ENCODE measurements around the gene SOWAHB.

DNA sequence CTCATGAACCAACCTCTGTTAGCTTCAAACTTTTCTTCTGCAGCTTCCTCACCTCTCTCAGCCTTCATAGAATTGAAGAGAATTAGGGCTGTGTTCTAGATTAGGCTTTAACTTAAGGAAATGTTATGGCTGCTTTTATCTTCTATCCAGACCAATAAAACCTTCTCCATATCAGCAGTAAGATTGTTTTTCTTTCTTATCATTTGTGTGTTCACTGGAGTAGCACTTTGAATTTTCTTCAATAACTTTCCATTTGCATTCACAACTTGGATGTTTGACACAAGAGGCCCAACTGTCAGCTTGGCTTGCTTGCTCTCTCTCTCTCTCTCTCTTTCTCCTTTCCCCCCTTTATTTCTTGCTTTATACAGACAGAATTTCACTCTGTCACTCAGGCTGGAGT, 22.8 kb upstream of the SOWAHB start:
- TF ChIP-seq CTCF (tag by site-specific recombination; IDR thresholded peaks at IDR 0.05) (no peak), ZNF175 (tag by site-specific recombination; IDR thresholded peaks at IDR 0.05) (no peak), ZNF221 (tag by site-specific recombination; IDR thresholded peaks at IDR 0.05; ENCODE audit: borderline replicate concordance) (no peak), ZNF777 (tag by site-specific recombination; IDR thresholded peaks at IDR 0.05; ENCODE audit: borderline replicate concordance) (no peak), ZBTB7A (tag by site-specific recombination; IDR thresholded peaks at IDR 0.05; ENCODE audit: low read depth) (no peak), ZNF624 (tag by site-specific recombination; IDR thresholded peaks at IDR 0.05) (no peak)

Data from HEK293 (cell line).